Medulla oblongata (tissue), 1 donor: Measurements from ENCODE around the gene SIX2.

Experiments
- DNase-seq: peaks from one replicate; pipeline ENCODE4 v3.0.0-alpha.2; 2015; ENCODE audit errors: extremely low spot score

The SIX2 gene

DNA sequence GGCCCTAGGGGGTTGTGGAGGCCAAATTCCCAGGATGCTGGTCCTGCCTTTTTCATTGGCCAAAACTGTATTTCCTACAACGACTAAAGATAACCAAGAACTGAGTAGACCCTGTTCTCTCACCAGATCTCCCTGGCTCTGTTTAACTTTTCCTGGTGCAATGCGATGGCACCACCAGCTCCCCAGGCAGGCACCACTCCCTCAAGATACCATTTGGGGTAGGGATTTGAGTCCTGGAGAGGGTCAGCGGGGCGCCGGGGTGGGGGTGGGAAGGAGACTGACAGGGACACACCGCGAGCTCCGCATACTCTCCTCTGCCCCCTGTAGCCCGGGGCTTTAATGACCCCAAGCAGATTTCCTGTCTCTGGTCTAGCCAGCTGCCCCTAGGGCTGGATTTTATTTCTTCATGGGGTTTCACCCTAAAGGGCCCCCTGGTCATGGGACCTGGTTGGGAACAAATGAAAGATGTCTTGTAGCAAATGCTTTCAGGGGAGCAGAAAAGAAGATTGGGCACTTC is 7.3 kb downstream of the SIX2 start:
- no peak for DNase-seq

DNA sequence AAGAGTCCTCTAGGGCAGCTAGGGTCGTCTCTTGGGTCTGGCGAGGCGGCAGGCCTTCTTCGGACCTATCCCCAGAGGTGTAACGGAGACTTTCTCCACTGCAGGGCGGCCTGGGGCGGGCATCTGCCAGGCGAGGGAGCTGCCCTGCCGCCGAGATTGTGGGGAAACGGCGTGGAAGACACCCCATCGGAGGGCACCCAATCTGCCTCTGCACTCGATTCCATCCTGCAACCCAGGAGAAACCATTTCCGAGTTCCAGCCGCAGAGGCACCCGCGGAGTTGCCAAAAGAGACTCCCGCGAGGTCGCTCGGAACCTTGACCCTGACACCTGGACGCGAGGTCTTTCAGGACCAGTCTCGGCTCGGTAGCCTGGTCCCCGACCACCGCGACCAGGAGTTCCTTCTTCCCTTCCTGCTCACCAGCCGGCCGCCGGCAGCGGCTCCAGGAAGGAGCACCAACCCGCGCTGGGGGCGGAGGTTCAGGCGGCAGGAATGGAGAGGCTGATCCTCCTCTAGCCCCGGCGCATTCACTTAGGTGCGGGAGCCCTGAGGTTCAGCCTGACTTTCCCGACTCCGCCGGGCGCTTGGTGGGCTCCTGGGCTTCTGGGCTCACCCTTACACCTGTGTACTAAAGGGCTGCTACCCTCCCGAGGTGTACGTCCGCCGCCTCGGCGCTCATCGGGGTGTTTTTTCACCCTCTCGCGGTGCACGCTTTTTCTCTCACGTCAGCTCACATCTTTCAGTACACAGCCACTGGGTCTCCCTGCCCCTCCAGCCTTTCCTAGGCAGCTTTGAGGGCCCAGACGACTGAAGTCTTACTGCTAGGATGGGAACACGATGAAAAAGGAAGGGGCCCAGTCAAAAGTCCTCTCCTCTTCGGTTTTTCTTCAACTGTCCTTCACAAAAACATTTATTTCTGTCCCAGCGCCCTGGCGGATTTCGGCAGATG is 8.1 kb downstream of the SIX2 start:
- DNase-seq: no peak

DNA sequence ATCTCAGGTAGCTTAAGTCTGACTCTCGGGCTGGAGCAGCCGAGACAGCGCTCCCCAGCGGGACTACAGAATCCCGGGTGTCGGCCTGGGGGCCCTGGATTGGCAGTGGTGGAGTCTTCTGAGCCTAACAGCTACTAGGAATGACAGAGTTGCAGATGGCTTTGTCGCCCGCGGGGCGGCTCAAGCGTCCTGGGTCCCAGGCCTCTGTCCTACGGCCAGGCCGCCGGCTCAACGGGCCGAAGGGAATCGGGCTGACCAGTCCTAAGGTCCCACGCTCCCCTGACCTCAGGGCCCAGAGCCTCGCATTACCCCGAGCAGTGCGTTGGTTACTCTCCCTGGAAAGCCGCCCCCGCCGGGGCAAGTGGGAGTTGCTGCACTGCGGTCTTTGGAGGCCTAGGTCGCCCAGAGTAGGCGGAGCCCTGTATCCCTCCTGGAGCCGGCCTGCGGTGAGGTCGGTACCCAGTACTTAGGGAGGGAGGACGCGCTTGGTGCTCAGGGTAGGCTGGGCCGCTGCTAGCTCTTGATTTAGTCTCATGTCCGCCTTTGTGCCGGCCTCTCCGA is 8.8 kb downstream of the SIX2 start:
- DNase-seq: no peak

DNA sequence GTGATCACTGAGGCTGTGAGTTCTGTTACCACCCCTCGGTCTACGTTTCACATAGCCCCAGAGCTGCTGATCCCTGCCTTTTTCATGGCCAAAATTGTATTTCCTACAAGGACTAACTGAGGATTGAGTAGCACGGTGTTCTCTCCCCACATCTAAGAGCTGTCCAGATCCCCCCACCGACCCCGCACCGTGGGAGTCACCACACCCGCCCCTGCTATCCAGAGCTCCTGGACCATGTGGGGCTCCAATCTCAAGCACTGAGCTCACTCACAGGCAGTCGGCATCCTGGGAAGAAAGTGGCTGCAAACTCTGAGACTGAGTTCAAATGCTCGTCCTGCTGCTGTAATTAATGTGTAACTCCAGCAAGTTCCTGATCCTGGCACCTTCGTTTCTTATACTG is 9.7 kb downstream of the SIX2 start:
- DNase-seq: no peak

DNA sequence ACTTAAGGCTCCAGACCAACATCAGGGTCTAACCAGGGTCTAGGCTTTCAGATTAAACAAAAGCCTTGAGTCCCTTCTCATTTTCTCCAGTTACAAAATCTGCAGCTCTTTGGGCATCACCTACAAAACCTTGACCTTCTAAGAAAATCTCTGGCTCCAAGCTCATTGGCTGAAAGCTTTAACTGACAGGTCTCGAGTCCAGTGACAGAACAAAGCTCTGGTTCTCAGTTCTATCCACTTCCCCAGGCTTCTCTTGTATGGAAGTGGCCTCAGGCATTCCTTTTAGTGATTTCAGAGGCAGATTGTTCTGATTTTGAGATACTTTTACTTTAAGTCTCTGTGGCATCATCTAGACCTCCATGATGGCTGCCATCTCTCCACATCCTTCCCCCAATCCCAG is 11.3 kb downstream of the SIX2 start:
- no peak for DNase-seq

DNA sequence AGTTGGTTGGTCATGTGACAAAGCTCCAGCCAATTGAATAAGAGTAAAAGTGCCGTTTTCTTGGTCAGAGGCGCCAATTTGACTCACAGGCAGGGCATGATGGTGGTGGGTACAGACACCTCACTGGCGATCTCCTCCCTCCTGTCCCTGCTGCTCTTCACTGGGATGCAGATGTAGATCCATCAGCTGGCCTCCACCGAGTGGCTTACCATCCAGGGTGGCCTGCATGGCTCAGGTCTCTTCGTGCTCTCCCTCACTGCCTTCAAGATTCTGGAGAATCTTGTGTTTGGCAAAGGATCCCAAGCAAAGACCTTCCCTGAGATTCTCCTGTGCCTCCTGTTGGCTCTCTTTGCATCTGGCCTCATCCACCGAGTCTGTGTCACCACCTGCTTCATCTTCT is 12.9 kb downstream of the SIX2 start:
- no peak for DNase-seq

DNA sequence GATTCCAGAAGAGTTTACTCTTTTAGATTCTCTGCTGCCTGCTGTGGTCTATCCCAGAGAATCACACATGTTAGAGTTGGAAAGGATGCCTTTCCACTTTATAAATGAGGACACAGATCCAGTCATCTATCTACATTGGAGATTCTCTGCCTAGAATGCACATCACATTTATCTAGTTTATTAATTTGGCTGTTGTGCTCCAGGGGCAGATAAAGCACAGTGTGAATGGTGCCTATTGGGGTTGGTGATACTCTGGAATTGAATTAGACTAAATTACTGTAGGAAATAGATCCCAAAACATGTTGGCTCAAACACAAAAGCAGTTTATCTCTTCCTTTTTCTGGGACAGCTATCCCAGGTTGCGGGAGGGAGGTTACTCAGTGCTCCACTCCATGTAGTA is 14.9 kb downstream of the SIX2 start:
- no peak for DNase-seq

DNA sequence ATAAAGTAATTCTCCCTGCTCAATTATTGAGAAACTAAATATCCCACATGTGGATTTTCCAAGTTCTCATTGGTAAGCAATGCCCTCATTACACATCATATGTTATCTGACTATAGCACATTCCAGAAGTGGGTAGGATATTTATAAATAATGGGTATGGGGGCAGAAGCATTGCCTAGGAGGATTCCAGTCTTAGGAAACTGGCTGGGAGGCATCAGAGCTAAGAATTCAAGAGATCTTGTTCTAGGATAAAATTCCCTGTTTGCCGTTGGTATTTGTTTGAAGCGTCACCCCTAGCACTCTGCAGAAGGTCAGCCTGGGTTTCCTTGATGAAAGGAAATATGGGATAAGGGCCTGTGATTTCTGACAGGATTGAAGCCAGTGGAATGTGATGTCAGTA is 20.1 kb downstream of the SIX2 start:
- DNase-seq: no peak

DNA sequence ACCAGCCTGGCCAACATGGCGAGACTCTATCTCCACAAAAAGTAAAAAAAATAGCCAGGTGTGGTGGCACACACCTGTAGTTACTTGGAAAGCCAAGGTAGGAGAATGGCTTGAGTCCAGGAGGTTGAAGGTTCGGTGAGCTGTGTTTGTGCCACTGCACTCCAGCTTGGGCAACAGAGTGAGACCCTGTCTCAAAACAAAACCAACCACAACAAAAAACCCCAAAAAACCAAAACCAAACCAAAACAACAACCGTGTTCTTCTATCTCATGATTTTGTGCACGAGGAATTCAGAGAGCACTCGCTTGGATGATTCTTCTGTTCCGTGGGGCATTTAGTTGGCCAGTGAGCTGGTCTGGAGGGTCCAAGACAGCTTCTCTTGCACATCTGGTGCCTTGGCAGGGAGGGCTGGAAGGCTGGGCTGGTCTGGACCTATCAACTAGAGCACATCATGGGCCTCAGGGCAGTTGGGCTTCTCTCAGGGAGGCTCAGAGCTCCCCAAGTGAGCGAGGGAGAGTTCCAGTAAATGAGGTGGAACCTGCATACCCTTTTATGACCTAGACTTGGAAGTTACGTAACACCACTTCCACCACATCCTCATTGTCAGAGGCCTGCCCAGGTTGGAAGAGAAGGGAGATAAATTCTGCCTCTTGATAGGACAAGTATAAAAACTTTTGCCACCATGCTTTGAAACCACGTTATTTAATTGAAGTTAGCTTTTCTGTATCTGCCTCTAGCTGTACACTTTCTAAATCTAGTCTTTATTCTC is 25.2 kb downstream of the SIX2 start:
- no peak for DNase-seq

DNA sequence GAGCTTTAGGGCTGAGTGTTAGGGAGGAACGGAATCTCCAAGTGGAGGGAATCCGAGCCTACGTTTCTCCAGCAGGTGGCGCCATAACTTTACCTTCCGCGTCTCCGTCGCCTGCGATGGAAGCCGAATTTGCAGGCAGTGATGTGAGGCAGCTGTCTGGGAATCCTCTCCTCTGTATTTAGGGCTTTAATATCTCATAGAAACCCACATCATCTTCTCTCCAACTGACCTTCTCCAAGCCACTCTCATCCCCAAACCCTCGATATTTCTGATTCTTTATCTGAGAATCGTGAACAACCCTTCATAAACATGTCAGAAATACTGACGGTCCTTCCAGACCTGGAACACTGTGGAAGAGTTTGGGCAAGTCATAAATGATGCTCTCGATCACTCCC is 27.5 kb downstream of the SIX2 start:
- DNase-seq: peak; percentile 83

DNA sequence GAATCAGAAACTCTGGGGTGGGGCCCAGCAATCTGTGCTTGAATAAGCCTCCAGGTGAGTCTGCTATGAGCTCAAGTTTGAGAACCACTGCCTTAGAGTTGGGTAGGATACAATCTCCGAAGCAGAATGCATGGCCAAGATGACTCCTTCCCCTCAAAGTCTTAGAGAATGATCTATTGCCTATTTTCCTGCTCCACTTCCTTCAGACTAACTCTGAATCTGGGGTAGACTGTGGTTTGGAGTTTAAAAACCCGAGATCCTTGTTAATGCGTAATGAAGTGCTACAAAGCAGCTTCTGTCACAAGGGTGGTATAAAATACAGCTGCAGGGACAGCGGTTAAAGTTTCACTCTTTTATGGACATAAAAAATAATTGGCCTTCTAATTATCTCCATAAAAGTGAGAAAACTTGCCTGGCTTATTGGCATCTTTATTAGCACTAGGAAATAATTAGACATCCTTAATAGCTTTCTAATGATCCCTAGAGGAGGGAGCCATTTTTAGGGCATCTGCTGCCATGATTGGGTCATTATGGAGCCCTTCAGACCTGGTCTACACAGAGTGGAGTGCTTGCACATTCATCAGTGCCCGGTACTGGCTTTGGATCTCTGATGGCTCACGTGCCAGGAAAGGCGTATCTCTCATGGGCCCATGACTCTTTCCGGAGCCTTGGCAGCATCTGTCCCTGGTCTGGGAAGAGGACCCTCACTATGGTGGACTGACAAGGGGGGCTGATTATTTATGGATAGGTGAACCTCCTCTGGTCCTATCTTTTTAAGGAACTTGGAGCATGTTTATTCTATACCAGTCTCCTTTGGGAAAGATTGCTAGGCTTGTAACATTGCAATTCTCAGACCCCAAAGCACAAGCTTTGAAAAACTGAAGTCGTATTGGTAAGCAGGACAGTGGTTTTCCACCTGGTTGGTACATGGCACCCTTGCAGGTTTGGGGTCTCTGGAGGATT is 28.2 kb downstream of the SIX2 start:
- DNase-seq: no peak

DNA sequence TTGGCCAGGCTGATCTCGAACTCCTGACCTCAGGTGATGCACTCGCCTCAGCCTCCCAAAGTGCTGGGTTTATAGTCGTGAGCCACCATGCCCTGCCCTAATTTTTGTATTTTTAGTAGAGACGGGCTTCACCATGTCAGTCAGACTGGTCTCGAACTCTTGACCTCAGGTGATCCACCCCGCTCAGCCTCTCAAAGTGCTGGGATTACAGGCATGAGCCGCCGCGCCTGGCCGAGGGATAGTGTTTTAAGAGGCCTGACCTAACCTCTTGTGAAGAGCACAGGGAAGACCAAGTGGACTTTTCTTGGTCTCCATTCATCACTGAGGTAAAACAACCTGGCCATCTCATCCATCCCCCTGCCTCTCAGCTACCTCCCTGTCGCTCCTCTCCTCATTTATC is 29.7 kb downstream of the SIX2 start:
- DNase-seq: no peak

DNA sequence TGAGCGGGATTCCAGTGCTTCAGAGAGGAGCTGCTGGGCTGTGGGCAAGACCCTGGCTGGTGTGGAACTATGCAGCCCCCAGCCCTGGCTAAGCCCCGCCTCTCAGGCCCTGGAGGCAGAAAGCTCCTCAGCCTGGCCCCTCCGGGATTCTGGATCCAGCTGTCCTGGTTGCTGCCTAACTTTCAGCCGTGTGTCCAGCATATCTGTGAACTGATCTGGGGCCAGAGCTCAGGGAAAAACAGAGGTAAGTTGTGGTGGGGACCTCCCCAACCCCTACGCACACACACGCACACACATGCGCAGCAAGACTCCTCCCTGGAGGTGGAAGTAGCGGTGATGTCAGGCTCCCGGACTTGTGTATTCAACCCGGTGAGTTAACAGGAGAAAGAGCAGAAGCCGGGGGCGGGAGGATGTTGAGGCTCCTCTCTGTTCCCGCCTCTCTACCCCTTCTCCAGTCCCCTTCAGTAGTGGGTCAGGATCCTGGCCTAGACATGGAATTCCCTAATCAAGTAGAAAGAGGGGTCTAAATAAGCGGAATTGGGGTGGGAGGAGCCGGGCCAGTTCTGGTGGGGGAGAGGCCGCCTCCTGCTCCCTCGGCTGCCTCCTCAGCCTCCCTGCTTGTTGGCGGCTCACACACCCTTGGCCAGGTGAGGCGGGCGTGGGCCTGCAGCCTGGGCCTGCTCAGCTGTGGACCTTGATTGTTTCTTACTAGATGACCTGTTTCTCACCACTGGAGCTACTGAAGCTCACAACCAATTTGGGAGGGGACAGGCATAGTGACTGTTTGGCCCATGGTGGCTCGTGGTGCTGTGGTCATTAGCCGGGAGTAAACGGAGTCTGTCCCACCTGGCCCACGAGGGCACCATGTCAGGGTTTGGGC is 33.4 kb downstream of the SIX2 start:
- DNase-seq: no peak

DNA sequence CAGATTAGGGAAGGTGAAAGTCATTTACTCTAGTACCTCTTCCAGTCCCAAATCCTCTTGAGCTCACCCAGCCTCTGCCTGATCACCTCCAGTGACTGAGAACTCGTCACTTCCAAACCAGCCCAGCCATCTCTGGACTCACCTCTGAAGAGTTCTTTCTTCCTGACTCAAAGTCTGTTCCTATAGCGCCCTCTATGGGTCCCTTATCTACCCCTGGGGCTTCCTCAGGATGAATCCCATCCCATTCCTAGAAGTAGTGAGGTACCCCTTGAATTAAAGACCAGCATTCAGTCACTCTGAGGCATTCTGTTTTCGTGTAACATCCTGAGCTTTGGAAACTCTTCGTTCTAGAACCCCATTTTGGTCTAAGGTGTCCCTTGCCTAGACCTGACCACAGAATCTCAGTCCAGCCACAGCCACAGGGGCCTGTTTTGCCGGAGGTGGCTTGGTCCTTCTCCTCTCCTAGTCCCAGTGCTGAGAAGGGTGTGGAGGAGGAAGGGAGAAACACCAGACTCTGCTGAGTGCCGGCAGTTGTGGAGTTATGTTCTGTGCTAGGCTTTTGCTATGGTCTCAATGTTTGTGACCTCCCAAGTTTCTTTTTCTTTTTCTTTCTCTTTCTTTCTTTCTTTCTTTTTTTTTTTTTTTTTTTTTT is 35.1 kb downstream of the SIX2 start:
- DNase-seq: no peak

DNA sequence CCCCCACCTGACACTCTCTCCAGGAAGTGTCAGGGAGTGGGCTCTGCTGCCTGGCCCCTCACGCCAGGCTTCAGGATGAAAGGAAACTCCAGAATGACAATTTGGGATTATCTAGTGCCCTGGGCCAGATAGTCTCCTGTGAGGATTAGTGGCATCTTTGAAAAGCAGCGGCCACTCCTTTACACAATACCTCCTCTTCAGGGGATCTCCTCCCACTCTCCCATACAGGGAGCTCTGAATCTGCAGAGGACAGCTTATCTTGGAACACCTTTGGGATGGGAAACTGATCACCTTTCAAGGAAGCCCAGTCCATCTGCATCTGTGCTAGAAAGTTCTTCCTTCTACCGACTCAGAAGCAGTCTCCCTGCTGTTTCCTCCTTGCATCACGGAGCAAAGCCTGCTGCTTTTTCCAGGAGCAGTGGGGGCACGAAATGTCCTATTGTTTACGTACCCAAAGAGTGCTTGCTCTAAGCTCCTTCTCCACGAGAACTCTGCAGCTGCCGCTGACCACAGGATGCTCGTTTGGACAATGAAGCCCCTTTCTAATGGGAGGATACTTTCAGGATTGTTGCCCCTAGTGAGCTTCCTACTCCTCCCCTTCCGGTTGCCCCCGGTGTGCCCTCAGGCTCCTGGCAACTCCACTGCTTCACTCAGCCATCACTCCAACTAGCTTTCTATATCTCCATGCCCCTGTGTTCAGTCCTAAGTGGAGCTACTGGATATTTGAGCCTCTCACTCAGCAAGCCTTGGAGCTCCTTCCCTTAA is 36.3 kb downstream of the SIX2 start:
- DNase-seq: no peak

DNA sequence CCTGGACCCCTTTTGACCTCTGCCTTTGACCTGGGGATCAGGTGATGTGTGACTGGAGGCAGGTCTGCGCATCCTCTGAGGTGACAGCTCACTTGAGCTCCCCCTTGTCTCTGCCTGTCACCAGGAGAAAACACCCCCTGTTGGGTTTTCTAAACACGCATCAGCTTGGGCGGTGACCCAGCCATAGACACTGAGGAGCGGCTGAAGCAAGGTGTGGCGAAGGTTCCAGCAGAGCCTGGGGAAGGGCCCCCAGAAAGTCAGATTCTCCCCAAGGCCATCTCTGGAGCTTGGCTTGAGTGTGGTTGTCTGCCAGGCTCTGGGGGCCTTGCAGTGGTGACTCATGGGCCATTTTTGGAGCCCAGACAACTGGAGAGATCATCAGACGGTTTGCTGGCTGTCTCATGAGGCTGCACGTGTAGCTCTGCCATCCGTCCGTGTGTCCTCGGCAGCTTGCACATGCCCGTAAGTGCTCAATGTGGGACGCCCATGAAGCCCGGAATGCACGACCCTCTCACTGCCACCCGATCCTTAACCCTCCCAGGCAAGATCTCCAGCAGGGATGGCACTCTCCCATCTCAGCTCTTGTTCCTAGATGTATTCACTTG is 38.3 kb downstream of the SIX2 start:
- no peak for DNase-seq

DNA sequence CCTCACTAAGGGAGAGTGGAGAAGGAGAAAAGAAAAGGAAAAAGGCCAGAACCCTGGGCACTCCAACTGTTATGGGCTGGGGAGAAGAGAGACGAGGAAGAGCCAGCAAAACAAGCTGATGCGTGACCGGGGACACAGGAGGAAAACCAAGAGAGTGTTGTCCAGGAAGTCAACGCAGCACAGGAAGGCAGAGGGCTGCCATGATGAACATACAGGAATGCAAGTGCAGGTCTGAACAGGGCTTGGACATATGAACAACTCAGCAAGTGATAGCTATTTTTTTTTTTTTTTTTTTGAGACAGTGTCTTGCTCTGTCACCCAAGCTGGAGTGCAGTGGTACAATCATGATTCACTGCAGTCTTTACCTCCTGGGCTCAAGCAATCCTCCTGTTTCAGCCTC is 39.3 kb downstream of the SIX2 start:
- no peak for DNase-seq

DNA sequence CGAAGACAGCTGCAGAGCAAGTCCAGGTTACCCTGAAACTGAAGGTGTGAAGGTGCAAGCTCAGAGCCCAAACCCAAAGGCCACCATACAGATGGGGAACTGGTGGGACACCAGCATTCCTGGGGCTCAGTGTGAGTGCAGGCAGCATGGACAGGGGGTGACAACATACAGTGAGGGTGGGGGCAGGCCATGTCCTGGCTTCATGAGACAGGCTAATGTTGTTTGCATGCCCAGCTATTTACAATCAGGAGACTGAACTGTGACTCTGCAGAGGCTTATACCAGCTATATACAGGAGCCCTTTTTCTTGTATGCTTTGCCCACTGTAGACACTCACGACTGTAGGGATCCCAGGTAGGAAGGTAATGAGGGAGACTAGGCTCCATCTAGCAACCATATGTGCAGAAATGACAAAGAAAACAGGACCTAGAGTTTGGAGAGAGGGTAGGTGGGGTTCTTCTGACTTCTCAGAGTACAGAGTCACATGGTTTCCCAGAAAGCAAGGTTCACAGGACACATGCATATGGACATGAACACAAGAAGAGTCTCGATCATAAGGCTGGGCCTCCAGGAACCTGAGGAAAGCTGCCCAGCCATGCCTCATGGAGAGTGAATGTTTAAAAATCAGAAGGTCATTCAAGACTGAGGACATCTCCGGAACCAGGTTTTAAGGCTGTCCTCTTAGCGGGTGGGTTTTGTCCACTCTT is 41.4 kb downstream of the SIX2 start:
- no peak for DNase-seq
